Measurements from ENCODE around the gene NEK8.

The NEK8 gene

DNA sequence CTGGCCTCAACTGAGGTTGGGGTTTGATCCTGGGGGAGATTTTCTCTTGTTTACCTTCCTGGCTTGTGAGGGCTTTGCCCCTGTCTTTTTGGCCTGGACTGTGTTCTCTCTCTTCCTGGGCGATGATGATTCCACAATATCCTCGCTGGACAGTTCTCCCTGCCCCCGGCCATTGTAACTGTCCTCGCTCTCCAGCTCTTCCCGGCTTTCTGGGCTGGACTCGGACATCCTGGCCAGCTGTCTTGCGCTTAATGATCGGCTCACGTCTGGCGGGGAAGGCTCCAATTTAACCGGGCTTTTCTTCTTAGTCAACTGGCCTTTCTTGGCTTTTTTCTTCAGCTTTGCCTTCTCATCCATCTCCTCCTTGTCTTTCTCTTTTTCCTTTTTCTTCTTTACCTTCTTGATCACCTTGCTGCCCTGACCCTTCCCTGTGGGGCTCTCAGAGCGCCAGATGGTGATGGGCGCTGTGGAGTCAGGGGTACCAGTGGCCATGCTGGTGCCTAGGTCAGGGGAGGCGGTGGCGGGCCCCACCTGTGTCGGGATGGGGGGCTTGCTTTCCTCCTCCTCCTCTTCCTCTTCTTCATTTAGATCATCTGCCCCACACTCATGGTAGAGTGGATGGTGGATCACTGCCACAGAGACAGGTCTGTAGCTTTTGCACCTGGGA lies 24.9 kb upstream of the NEK8 start:
- H3F3A ChIP-seq (ENCODE audit: insufficient read depth): no peaks in the 10 kb centered on the region; the same call in 1 of the 2 replicates
- H3K9me3 ChIP-seq (ENCODE audit: insufficient read depth, low read length): no peaks in the 10 kb centered on the region
- H4K20me1 ChIP-seq (ENCODE audit: low read depth, low read length): no peaks in the 10 kb centered on the region
- H3K9me2 ChIP-seq (replicated peaks; ENCODE audit: insufficient read depth, low read length): no peaks in the 10 kb centered on the region
- H3K36me3 ChIP-seq (ENCODE audit: low read length): no peaks in the 10 kb centered on the region; the same call in 1 of the 2 replicates
- no peaks in the 10 kb centered on the region for H3K79me2 ChIP-seq (ENCODE audit: insufficient read depth, low read length)
- no peak for TF ChIP-seq EZH2phosphoT487 (conservative IDR thresholded peaks at IDR 0.05; ENCODE audit: low read length)
- TF ChIP-seq, protein P1, sequence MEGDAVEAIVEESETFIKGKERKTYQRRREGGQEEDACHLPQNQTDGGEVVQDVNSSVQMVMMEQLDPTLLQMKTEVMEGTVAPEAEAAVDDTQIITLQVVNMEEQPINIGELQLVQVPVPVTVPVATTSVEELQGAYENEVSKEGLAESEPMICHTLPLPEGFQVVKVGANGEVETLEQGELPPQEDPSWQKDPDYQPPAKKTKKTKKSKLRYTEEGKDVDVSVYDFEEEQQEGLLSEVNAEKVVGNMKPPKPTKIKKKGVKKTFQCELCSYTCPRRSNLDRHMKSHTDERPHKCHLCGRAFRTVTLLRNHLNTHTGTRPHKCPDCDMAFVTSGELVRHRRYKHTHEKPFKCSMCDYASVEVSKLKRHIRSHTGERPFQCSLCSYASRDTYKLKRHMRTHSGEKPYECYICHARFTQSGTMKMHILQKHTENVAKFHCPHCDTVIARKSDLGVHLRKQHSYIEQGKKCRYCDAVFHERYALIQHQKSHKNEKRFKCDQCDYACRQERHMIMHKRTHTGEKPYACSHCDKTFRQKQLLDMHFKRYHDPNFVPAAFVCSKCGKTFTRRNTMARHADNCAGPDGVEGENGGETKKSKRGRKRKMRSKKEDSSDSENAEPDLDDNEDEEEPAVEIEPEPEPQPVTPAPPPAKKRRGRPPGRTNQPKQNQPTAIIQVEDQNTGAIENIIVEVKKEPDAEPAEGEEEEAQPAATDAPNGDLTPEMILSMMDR (IDR thresholded peaks at IDR 0.05; ENCODE audit: insufficient read depth, low read length, poor library complexity, severe bottlenecking): no peak
- H3K27me3 ChIP-seq (ENCODE audit: low read length): no peaks in the 10 kb centered on the region
- H3K9ac ChIP-seq (ENCODE audit: low read length): no peak overlapping the region
- H3K4me3 ChIP-seq (ENCODE audit: insufficient read depth, low read length, poor library complexity, severe bottlenecking): no peak overlapping the region
- H2AFZ ChIP-seq (ENCODE audit: low read depth, low read length, severe bottlenecking): no peak overlapping the region
- no peak overlapping the region for H3K4me2 ChIP-seq (ENCODE audit: low read depth, low read length, poor library complexity, severe bottlenecking)
- no peak overlapping the region for H3K27ac ChIP-seq (ENCODE audit: low read depth, low read length)

DNA sequence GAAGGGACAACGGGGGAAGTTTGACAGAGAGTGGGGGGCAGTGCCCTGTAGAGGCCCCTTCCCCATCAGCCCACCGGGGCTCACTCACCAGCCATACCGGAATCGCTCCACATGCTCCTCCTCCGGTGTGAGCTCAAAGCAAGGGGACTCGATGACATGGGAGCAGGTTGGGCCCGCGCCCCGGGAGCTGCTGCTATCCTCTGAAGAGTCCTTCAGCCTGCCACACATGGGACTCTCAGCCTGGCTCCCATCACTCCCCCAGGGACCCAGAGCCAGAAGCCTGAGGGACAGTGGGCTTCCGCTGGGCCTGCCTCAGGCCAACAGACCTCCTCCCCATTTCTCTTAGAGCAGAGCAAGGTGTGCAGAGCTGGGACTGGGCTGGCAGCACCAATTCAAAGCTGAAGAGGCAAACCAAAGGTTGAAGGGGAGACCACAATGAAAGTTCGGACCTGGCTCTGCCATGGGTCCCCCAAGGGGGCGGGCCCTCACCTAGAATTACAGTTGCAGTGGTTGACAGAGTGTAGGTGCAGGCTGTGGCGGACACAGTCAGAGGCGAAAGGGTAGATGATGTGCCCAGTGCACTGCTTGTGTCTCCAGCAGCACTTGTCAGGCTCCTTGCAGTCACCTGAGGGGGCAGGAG lies 24.2 kb upstream of the NEK8 start:
- no peaks in the 10 kb centered on the region for H3K9me2 ChIP-seq (replicated peaks; ENCODE audit: insufficient read depth, low read length)
- H3K27ac ChIP-seq (ENCODE audit: low read depth, low read length): no peak overlapping the region
- H4K20me1 ChIP-seq (ENCODE audit: low read depth, low read length): no peaks in the 10 kb centered on the region
- no peaks in the 10 kb centered on the region; the same call in 1 of the 2 replicates for H3K36me3 ChIP-seq (ENCODE audit: low read length)
- no peak overlapping the region for H3K4me2 ChIP-seq (ENCODE audit: low read depth, low read length, poor library complexity, severe bottlenecking)
- no peaks in the 10 kb centered on the region for H3K9me3 ChIP-seq (ENCODE audit: insufficient read depth, low read length)
- no peaks in the 10 kb centered on the region; the same call in 1 of the 2 replicates for H3F3A ChIP-seq (ENCODE audit: insufficient read depth)
- TF ChIP-seq EZH2phosphoT487 (conservative IDR thresholded peaks at IDR 0.05; ENCODE audit: low read length): no peak
- TF ChIP-seq, protein P1 (IDR thresholded peaks at IDR 0.05; ENCODE audit: insufficient read depth, low read length, poor library complexity, severe bottlenecking): no peak
- no peak overlapping the region for H3K9ac ChIP-seq (ENCODE audit: low read length)
- H3K27me3 ChIP-seq (ENCODE audit: low read length): no peaks in the 10 kb centered on the region
- H3K4me3 ChIP-seq (ENCODE audit: insufficient read depth, low read length, poor library complexity, severe bottlenecking): no peak overlapping the region
- no peaks in the 10 kb centered on the region for H3K79me2 ChIP-seq (ENCODE audit: insufficient read depth, low read length)
- no peak overlapping the region for H2AFZ ChIP-seq (ENCODE audit: low read depth, low read length, severe bottlenecking)

DNA sequence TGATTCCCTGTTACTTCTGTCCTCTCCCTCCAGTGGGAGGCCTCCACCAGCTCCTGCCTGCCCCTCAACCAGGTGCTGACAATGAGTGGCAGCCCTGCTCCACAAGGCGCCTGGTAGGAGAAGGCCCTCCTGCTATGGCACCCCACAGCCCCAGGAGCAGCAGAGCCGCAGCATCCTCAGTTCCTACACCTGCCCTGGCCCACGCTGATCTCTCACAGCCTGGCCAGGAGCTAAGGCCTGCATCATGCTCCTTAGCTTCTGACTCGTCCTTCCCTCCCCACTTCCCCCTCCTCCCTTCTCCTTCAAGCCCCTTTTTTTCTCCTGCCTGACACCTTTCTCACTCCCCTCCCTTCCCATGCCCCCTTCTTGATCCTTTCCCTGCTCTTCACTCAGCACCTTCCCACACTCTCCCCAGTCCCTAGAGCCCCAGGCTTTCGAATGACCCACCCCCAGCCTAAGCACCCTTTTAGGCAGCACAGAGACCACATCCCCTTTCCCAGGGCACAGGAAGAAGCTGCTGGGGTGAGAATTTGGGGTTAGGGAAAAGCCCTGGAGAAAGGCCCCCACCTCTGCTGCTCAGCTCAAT lies 23.4 kb upstream of the NEK8 start:
- H4K20me1 ChIP-seq (ENCODE audit: low read depth, low read length): no peaks in the 10 kb centered on the region
- no peaks in the 10 kb centered on the region for H3K36me3 ChIP-seq (ENCODE audit: low read length)
- H2AFZ ChIP-seq (ENCODE audit: low read depth, low read length, severe bottlenecking): no peak overlapping the region
- H3K79me2 ChIP-seq (ENCODE audit: insufficient read depth, low read length): no peaks in the 10 kb centered on the region
- no peaks in the 10 kb centered on the region; the same call in 1 of the 2 replicates for H3F3A ChIP-seq (ENCODE audit: insufficient read depth)
- no peak overlapping the region for H3K9ac ChIP-seq (ENCODE audit: low read length)
- H3K27me3 ChIP-seq (ENCODE audit: low read length): no peaks in the 10 kb centered on the region
- TF ChIP-seq, protein P1 (IDR thresholded peaks at IDR 0.05; ENCODE audit: insufficient read depth, low read length, poor library complexity, severe bottlenecking): no peak
- H3K4me3 ChIP-seq (ENCODE audit: insufficient read depth, low read length, poor library complexity, severe bottlenecking): no peak overlapping the region
- no peaks in the 10 kb centered on the region for H3K9me3 ChIP-seq (ENCODE audit: insufficient read depth, low read length)
- no peak overlapping the region for H3K4me2 ChIP-seq (ENCODE audit: low read depth, low read length, poor library complexity, severe bottlenecking)
- H3K27ac ChIP-seq (ENCODE audit: low read depth, low read length): no peak overlapping the region
- no peaks in the 10 kb centered on the region for H3K9me2 ChIP-seq (replicated peaks; ENCODE audit: insufficient read depth, low read length)

Data from SU-DHL-6 (cell line).